KOPT-K1 (cell line): Measurements from ENCODE around the gene TNRC18.

Experiments
- H3K27ac ChIP-seq: fragments of 200-600 bp; sonication (generic); 2 replicates; pipeline ENCODE4 v1.5.1; 2016; ENCODE audit warnings: antibody characterized with exemption, mild to moderate bottlenecking, low read depth, low read length; ENCODE audit not compliant: poor library complexity, severe bottlenecking
- H3K36me3 ChIP-seq: fragments of 200-600 bp; sonication (generic); 2 replicates; pipeline ENCODE4 v1.5.1; 2017; ENCODE audit warnings: antibody characterized with exemption, mild to moderate bottlenecking, low read length, moderate library complexity; ENCODE audit not compliant: insufficient read depth
- H3K9me3 ChIP-seq: fragments of 200-600 bp; sonication (generic); 2 replicates; pipeline ENCODE4 v1.5.1; 2017; ENCODE audit warnings: antibody characterized with exemption, low read length, mild to moderate bottlenecking; ENCODE audit not compliant: insufficient read depth, poor library complexity, severe bottlenecking

TNRC18 gene

DNA sequence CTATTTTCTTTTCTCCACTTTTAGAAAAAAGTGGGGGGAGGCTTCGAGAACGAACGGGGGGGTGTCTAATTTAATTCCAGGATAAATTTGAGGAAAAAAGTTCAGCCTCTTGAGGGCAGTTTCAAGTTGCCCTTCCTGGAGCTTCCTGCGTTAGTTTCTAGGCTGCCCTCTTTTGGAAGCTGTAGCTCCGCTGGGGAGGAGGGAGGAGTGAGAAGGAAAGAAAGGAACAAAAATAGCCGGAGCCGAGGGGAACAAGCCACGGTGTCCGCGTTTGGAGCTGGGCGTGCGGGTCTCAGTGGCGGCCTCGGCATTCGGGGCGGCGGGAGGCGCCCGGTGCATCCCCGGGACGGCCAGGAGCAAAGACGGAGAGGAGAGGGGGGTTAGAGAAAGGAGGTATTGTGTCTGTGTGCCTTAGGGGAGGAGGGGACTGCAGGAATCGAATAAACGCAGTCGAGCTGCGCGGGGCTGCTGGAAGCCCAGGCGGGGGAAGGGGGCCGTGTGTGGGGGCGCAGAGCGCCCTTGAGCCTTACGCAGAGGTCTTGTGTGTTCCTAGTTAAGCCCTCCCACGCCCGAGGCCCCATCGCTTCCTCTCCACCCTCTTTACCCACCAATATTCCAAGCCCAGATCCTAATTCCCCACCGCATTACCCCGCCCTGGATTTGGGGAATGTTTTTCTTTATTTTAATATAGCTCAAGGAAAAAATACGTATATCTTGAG lies 2.0 kb upstream of the TNRC18 start:
- no peak overlapping the region for H3K27ac ChIP-seq
- no peaks in the 10 kb centered on the region for H3K36me3 ChIP-seq
- H3K9me3 ChIP-seq: no peaks in the 10 kb centered on the region

DNA sequence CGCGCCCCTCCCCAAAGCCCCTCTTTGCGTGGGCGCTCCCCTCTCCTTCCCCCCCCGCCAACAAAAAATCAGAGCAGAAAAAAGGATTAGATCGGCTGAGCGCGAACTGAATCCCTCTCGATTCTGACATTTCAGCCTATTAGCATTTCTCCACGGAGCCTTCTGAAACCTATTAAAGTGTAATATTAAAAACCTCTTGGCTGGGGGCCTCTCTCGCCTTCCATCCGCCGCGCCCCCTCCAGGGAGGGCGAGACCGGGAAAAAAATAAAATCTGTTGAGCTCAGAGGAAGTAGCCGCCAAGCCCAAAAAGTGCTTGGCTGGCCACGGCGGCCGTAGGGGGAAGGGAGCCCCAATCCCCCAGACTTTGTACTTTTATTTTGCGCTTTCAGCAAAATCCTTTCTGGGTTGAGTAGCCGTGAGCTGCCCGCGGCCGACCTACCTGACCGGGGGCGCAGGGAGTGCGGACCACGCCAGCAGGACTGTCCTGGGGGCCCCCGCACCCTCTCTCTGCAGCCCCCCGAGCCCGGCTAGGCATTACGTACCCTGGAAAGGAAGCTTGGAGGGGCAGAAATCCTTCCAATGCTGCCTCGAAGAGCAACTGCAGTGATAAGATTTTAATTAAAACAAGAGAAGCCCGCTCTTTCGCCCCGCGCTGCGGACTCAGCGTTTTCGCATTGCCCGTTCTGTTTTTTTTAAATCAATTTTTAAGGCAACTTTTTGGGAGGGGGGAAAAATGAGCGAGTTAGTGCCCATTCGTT lies 1.3 kb upstream of the TNRC18 start:
- no peaks in the 10 kb centered on the region for H3K9me3 ChIP-seq
- no peaks in the 10 kb centered on the region for H3K36me3 ChIP-seq
- H3K27ac ChIP-seq: no peak overlapping the region

DNA sequence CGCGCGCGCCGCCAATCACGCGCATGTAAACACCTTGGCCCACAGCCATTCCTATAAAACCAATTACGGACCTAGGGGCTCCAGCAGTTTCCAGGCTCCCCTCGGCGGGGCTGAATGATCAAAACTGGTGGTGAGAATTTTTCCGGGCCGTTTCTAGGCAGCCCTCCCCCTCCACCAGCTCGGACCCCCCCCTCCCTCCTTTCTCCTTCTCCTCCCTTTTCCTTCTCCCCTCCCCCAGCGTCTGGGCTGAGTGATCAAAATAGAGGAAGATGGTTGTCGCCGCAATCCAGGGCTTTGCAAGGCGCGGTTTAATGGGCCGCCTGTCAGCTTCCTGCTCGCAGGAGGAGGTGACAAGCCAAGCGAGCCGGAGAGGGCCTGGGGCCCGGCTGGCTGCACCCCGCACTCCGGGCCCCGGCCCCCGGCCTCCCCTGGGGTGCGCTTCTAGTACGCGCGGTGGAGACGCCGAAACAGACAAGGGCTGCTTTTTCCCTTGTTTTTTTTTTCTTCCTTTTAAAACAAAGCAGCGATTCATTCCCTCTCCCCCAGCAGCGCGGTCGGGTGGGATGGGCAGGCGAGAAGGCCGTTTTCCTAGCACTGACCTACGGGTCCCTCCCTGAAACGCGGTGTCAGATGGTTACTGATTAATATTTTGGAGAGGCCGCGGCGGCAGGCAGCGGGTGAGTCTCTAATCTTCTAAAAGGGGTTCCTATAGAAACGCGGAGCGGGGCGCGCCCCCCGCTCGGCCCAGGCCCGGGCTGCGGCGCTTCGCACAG lies 528 bp upstream of the TNRC18 start:
- Histone ChIP-seq H3K36me3 (no peaks in the 10 kb centered on the region), H3K9me3 (no peaks in the 10 kb centered on the region), H3K27ac (no peak overlapping the region)

DNA sequence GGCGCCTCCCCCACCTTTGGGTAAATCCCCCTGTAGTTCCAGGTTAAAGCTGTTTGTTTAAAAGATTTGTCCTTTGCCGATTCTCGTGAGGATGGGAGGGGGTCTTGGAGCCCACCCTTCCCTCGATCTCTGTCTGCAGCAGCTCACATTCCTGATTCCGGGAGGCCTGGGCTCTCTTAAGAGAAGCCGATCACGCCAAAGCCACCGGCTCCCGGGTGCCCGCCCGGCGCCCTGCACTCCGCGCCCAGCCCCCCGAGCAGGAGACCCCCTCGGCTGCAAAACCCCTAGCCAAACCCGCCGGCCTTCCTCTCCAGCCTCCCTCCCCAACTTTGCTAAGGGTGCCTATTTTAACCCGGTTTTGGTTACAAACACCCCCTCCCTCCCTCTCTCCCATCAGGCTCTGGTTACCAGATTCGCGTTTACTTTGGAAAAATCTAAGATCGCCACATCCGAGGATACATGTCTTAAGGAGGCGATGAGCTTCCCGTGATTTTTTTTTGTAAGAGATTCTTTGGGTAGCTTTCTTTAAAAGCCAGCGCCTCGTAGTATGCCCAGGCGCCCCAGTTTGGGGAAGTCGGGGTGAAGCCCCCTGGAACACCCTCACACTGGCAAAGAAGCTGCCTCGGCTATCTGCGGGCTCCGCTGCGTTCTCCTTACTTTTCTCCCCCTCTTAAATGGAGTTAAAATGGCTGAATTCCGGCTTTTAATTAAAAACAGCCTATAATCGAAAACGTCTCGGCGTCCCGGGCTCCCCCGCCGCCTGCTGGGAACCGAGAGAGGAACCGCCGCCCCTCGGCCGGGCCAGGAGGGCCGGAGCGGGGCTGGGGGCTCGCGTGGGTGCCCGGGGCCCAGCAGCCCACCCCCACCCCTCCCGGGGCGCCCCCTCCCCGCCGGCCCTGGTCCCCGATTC lies 983 bp downstream of the TNRC18 start:
- peak overlapping the region; percentile 30 for H3K27ac ChIP-seq
- H3K9me3 ChIP-seq: no peaks in the 10 kb centered on the region
- no peaks in the 10 kb centered on the region for H3K36me3 ChIP-seq

DNA sequence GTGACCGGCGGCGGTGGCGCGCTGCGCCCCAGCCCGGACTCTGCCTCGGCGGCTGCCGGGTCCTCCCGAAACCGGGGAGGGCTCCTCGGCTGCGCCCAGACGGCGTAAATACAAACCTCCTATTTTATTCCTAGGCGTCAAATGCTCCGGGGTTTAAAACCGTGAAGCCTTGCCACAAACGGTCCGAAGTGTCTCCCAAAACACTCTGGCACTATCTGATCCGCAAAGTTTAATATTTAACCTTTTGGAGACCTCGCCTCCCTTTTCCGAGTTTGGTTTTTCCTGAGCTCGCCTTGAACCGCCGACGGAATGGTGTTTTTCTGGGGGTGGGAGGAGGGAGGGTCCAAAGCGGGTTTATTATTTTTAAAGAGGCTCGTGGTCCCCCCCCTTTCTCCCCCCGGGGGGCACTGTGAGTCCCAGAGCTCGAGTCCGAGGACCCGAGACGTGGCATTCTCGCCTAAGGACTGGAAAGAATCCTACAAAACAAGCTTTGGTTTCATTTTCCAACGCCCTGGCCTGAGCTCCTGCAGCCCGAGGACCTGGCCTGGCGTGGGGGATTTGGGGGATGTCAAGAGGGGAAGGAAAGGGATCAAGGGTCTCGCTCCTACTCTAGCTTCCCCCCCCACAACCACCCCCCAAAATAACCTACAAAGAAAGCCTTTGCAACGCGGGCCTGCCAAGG lies 1.8 kb downstream of the TNRC18 start:
- H3K9me3 ChIP-seq: no peaks in the 10 kb centered on the region
- H3K36me3 ChIP-seq: no peaks in the 10 kb centered on the region
- H3K27ac ChIP-seq: peak overlapping the region; percentile 30

DNA sequence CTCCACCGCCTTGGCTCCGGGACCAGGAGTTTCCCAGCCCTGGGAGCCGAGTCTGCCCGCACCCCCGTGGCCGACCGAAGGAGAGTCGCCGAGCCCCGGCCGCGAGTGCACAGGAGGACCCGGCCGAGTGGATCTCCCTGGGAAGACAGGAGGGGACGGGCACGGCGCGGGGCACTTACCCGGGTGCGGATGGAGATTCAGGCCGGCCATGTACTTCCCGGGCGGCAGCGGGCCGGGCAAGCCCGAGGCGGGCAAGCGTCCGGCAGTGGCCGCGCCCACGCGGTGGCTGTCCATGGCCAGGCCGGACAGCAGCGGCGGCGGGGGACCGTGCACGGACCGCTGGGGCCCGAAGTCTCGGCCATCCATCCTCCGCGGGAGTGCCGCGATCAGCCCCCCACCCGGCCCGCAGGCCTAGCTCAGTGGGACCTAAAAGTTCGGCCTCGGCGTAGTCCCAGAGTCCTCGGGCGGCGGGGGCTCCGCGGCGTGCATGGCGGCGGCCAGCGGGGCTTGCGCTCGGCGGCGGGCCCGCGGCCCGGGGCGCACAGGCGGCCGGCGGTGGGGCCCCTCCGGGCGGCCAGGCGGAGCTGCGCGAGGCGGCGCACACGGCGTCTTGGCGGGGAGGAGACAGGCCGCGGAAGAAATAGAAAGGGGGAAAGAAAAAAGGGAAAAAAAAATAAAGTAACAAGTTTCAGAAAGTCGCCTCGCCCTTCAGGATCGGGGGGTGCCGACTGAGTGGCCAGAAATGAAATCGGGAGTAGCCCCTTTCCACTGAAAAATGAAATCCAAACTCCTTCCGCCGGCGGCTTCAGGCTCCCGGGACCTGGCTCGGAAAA lies 2.5 kb downstream of the TNRC18 start:
- Histone ChIP-seq H3K27ac (no peak overlapping the region), H3K9me3 (no peaks in the 10 kb centered on the region), H3K36me3 (no peaks in the 10 kb centered on the region)

DNA sequence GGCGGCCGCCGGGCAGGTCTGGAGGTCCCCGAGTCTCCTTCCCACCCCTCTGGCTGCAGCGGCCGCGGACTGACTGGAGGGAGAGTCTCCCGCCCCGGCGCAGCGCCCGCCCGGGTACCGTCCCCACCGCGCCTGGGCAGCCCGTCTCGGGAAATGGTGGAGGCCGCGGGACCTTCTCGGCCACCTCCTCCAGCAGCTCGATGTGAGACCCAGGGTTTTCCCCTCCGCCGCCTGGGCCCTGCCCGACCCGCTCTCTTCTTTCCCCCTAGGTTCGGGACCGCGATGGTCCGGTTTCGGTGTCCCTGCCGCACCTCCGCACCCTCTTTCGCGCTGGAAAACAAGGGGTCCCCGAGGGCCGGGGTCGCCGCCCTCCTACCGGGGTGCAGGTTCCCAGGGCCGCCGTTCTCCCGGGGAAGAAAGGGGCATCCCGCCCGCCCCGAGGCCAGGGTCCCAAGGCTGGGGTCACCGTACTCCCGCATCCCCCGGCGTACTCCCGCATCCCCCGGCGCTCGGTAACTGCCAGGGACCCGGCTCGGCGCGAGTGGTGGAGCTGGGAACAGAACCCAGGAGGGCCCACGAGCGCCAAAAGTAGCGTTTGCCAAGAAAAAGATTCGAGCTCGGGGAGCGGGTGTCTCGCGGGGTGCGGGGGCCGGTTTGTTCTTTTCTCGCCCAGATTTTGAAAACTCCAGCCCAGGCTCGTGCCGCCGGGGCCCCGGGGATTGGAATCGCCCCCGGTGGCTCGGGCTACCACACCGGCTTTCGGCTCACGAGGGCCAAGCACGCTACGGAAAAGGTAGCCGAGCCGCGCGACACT lies 3.4 kb downstream of the TNRC18 start:
- no peaks in the 10 kb centered on the region for H3K9me3 ChIP-seq
- H3K27ac ChIP-seq: no peak overlapping the region
- H3K36me3 ChIP-seq: no peaks in the 10 kb centered on the region

DNA sequence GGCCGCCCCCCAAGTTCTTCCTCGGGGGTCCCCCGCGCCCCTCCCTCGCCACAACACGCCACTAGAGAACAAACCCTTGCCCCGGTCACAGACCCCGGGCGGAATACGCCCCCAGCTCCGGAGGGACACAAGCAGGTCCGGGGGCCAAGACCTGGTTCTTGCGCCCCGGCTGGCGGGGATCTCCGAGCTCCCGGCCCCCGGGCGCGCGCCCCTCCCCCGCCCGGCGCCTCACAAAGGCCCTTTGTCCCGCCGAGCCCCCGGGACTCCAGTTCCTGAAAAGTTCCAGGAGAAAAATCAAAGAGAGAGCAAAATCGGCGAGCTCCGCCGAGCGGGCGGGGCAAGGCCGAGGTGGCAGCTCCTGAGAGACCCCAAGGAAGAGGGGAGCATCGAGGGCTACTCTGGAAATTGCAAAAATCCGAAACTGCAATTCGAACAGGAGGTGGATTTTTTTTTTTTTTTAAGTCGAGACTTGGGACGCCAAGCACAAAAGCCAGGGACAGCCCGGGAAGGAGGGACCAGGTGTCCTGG lies 4.0 kb downstream of the TNRC18 start:
- Histone ChIP-seq H3K27ac (no peak overlapping the region), H3K36me3 (no peaks in the 10 kb centered on the region)

DNA sequence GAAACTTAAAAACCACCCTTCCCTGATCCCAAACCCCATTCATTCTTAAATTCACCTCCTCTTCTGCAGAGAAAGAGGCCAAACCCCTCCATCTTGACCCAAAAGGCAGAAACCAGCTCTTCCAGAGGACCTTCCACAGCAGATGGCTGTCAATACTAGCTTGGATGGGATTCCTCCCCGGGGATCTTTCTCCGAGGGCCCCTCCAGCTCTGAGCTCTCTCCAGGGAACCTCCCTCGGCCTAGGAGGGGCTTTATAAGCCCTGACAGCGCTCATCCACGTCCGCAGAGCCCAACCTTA lies 5.4 kb downstream of the TNRC18 start:
- H3K9me3 ChIP-seq: no peaks in the 10 kb centered on the region
- no peak overlapping the region for H3K27ac ChIP-seq
- no peaks in the 10 kb centered on the region for H3K36me3 ChIP-seq

More for the DNA sequence above, 4.0 kb downstream of the TNRC18 start:
- no peaks in the 10 kb centered on the region for H3K9me3 ChIP-seq

DNA sequence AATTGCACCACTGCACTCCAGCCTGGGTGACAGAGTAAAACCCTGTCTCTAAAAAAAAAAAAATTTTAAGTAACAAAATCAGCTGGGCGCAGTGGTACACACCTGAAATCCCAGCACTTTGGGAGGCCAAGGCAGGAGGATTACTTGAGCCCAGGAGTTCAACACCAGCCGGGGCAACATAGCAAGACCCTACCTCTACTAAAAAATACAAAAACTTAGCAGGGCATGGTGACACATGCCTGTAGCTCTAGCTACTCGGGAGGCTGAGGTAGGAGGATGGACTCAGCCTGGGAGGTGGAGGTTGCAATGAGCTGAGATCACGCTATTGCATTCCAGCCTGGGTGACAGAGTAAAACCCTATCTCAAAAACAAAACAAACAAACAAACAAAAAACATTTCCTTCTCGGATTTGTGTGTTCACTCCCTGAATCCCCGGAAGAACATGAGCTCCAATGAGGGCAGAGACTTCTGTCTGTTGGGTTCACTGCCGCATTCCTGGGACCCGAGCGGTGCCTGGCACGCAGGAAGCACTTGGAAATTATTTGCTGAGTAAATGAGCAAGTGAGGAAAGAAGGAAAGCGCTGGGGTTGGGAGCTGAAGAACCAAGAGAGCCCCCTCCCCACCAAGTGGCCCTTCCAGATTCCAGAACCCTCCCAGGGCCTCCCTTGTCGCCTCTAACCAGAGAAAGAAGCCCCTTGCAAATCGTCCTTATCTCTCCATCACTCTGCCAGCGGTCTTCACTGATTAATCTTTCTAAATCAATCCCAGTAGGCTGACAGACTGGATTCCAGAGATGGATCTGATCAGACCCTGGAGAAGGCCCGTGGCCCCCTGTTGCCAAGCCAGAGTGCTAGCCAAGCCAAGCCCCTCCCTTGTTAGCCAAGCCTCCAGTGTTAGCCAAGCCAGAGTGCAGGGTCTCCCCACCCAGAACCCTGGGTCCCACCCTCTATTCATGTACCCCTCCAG lies 6.2 kb downstream of the TNRC18 start:
- Histone ChIP-seq H3K27ac (no peak overlapping the region), H3K36me3 (no peaks in the 10 kb centered on the region), H3K9me3 (no peaks in the 10 kb centered on the region)

DNA sequence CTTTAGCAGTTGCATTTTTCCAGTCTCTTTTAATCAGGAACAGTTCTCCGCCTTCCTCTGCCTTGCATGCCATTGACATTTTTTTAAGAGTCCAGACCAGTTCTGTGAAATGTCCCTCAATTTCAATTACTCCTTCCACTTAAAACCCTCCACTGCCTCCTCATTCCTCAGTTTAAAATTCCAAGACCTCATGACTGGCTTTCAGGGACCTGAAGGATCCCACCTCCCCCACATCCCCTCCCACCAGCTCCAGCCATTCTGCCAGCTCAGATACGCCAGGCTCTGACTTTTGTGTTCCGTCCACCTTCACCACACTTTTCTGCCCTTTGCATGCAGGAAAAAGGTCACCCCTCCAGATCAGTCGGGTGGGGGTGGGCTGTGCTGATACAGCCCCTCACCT lies 8.7 kb downstream of the TNRC18 start:
- no peak overlapping the region for H3K27ac ChIP-seq
- H3K9me3 ChIP-seq: no peaks in the 10 kb centered on the region
- H3K36me3 ChIP-seq: no peaks in the 10 kb centered on the region

DNA sequence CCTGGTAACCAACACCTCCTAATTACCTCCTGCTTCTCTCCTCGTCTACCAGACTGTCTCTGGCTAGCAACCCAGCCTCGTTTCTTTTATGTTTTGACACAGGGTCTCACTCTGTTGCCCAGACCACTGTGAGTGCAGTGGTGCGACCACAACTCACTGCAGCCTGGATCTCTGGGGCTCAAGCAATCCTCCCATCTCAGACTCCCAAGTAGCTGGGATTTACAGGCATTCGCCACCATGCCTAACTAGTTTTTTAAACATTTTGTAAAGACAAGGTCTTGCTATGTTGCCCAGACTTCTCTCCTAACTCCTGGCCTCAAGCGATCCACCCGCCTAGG lies 10.2 kb downstream of the TNRC18 start:
- Histone ChIP-seq H3K9me3 (no peaks in the 10 kb centered on the region), H3K27ac (no peak overlapping the region), H3K36me3 (no peaks in the 10 kb centered on the region)
